ENCODE results near the gene CFAP157.
"Not testable (repeated sequence)": the region's sequence is repeated elsewhere in the genome, so short reads cannot be mapped to it uniquely, and the experiment has no call there.

The CFAP157 gene

GRCh38 chr9:127755061-127756060 lies 48.6 kb downstream of the CFAP157 start:
- Histone ChIP-seq H3K4me1 (ENCODE audit: control insufficient read depth, insufficient read depth, low read length) (peaks cover 5% of the 10 kb centered on the region; the same call in 1 of the 2 replicates), H3K4me3 (ENCODE audit: low read depth, low read length) (peak overlapping the region; percentile 81), H3K27ac (ENCODE audit: low read depth, low read length) (no peak overlapping the region), H3K9ac (ENCODE audit: low read length) (no peak overlapping the region), H3K36me3 (ENCODE audit: control insufficient read depth, insufficient read depth, low read length) (no peaks in the 10 kb centered on the region), H3K27me3 (ENCODE audit: control insufficient read depth, insufficient read depth, low read length) (peaks cover 52% of the 10 kb centered on the region), H3K9me3 (ENCODE audit: control insufficient read depth, insufficient read depth, low read depth, low read length) (no peaks in the 10 kb centered on the region)

GRCh38 chr9:127756233-127756632 lies 49.4 kb downstream of the CFAP157 start:
- peaks cover 52% of the 10 kb centered on the region for H3K27me3 ChIP-seq (ENCODE audit: control insufficient read depth, insufficient read depth, low read length)
- H3K36me3 ChIP-seq (ENCODE audit: control insufficient read depth, insufficient read depth, low read length), result no peaks in the 10 kb centered on the region
- H3K4me3 ChIP-seq (ENCODE audit: low read depth, low read length), result no peak overlapping the region
- no peak overlapping the region for H3K27ac ChIP-seq (ENCODE audit: low read depth, low read length)
- no peaks in the 10 kb centered on the region for H3K9me3 ChIP-seq (ENCODE audit: control insufficient read depth, insufficient read depth, low read depth, low read length)
- H3K4me1 ChIP-seq (ENCODE audit: control insufficient read depth, insufficient read depth, low read length), result peaks cover 8% of the 10 kb centered on the region; the same call in 1 of the 2 replicates
- no peak overlapping the region for H3K9ac ChIP-seq (ENCODE audit: low read length)

GRCh38 chr9:127756776-127757175 lies 50.0 kb downstream of the CFAP157 start:
- not testable (repeated sequence) for H3K9ac ChIP-seq (ENCODE audit: low read length); H3K36me3 ChIP-seq (ENCODE audit: control insufficient read depth, insufficient read depth, low read length); H3K4me3 ChIP-seq (ENCODE audit: low read depth, low read length); H3K9me3 ChIP-seq (ENCODE audit: control insufficient read depth, insufficient read depth, low read depth, low read length); H3K27ac ChIP-seq (ENCODE audit: low read depth, low read length)
- Histone ChIP-seq H3K27me3 (ENCODE audit: control insufficient read depth, insufficient read depth, low read length) (peaks cover 49% of the 10 kb centered on the region), H3K4me1 (ENCODE audit: control insufficient read depth, insufficient read depth, low read length) (peaks cover 12% of the 10 kb centered on the region)

- H3K9ac ChIP-seq (ENCODE audit: low read length), result no peak overlapping the region
- H3K27me3 ChIP-seq (ENCODE audit: control insufficient read depth, insufficient read depth, low read length), result peaks cover 28% of the 10 kb centered on the region
- H3K4me3 ChIP-seq (ENCODE audit: low read depth, low read length), result no peak overlapping the region
- no peak overlapping the region for H3K27ac ChIP-seq (ENCODE audit: low read depth, low read length)
- no peaks in the 10 kb centered on the region for H3K9me3 ChIP-seq (ENCODE audit: control insufficient read depth, insufficient read depth, low read depth, low read length)
- peaks cover 25% of the 10 kb centered on the region for H3K4me1 ChIP-seq (ENCODE audit: control insufficient read depth, insufficient read depth, low read length)
- no peaks in the 10 kb centered on the region for H3K36me3 ChIP-seq (ENCODE audit: control insufficient read depth, insufficient read depth, low read length)
These were observed 52.1 kb downstream of the CFAP157 start for GRCh38 chr9:127758843-127759242.

GRCh38 chr9:127761061-127761460 lies 54.3 kb downstream of the CFAP157 start:
- H3K36me3 ChIP-seq (ENCODE audit: control insufficient read depth, insufficient read depth, low read length), result no peaks in the 10 kb centered on the region

GRCh38 chr9:127761491-127761956 lies 54.7 kb downstream of the CFAP157 start:
- Histone ChIP-seq H3K36me3 (ENCODE audit: control insufficient read depth, insufficient read depth, low read length) (no peaks in the 10 kb centered on the region), H3K9me3 (ENCODE audit: control insufficient read depth, insufficient read depth, low read depth, low read length) (no peaks in the 10 kb centered on the region), H3K9ac (ENCODE audit: low read length) (no peak overlapping the region), H3K27me3 (ENCODE audit: control insufficient read depth, insufficient read depth, low read length) (peaks cover 4% of the 10 kb centered on the region), H3K27ac (ENCODE audit: low read depth, low read length) (no peak overlapping the region), H3K4me1 (ENCODE audit: control insufficient read depth, insufficient read depth, low read length) (peaks cover 25% of the 10 kb centered on the region), H3K4me3 (ENCODE audit: low read depth, low read length) (no peak overlapping the region)

More at GRCh38 chr9:127761061-127761460, 54.3 kb downstream of the CFAP157 start:
- no peaks in the 10 kb centered on the region for H3K9me3 ChIP-seq (ENCODE audit: control insufficient read depth, insufficient read depth, low read depth, low read length)
- H3K4me1 ChIP-seq (ENCODE audit: control insufficient read depth, insufficient read depth, low read length), result peaks cover 25% of the 10 kb centered on the region
- no peak overlapping the region for H3K9ac ChIP-seq (ENCODE audit: low read length)
- H3K4me3 ChIP-seq (ENCODE audit: low read depth, low read length), result no peak overlapping the region
- peaks cover 8% of the 10 kb centered on the region for H3K27me3 ChIP-seq (ENCODE audit: control insufficient read depth, insufficient read depth, low read length)
- H3K27ac ChIP-seq (ENCODE audit: low read depth, low read length), result no peak overlapping the region

- Histone ChIP-seq H3K4me3 (ENCODE audit: low read depth, low read length) (no peak overlapping the region), H3K4me1 (ENCODE audit: control insufficient read depth, insufficient read depth, low read length) (peaks cover 25% of the 10 kb centered on the region), H3K27ac (ENCODE audit: low read depth, low read length) (no peak overlapping the region), H3K36me3 (ENCODE audit: control insufficient read depth, insufficient read depth, low read length) (no peaks in the 10 kb centered on the region), H3K27me3 (ENCODE audit: control insufficient read depth, insufficient read depth, low read length) (no peaks in the 10 kb centered on the region), H3K9me3 (ENCODE audit: control insufficient read depth, insufficient read depth, low read depth, low read length) (no peaks in the 10 kb centered on the region), H3K9ac (ENCODE audit: low read length) (no peak overlapping the region)
These were observed 55.4 kb downstream of the CFAP157 start for GRCh38 chr9:127762111-127762676.

- Histone ChIP-seq H3K27me3 (ENCODE audit: control insufficient read depth, insufficient read depth, low read length) (no peaks in the 10 kb centered on the region), H3K27ac (ENCODE audit: low read depth, low read length) (no peak overlapping the region), H3K4me1 (ENCODE audit: control insufficient read depth, insufficient read depth, low read length) (peaks cover 38% of the 10 kb centered on the region), H3K4me3 (ENCODE audit: low read depth, low read length) (no peak overlapping the region), H3K36me3 (ENCODE audit: control insufficient read depth, insufficient read depth, low read length) (no peaks in the 10 kb centered on the region), H3K9ac (ENCODE audit: low read length) (no peak overlapping the region), H3K9me3 (ENCODE audit: control insufficient read depth, insufficient read depth, low read depth, low read length) (no peaks in the 10 kb centered on the region)
These were observed 57.2 kb downstream of the CFAP157 start for GRCh38 chr9:127763918-127764384.

GRCh38 chr9:127765418-127765817 lies 58.6 kb downstream of the CFAP157 start:
- H3K9me3 ChIP-seq (ENCODE audit: control insufficient read depth, insufficient read depth, low read depth, low read length), result no peaks in the 10 kb centered on the region
- no peak overlapping the region for H3K27ac ChIP-seq (ENCODE audit: low read depth, low read length)
- no peaks in the 10 kb centered on the region for H3K27me3 ChIP-seq (ENCODE audit: control insufficient read depth, insufficient read depth, low read length)
- H3K4me1 ChIP-seq (ENCODE audit: control insufficient read depth, insufficient read depth, low read length), result peaks cover 46% of the 10 kb centered on the region
- no peaks in the 10 kb centered on the region for H3K36me3 ChIP-seq (ENCODE audit: control insufficient read depth, insufficient read depth, low read length)
- no peak overlapping the region for H3K4me3 ChIP-seq (ENCODE audit: low read depth, low read length)
- no peak overlapping the region for H3K9ac ChIP-seq (ENCODE audit: low read length)

Measured in HUES6 (cell line).